ENCODE data around the gene DLGAP4. TPM values are rescaled to one million over a fixed set of nuclear protein-coding genes. Genes with fewer than 3 reads are reported as not detected.

DLGAP4 gene
- total and polyA plus RNA-seq, 10 of the 15 experiments (the other 5 are each of a cell fraction or from before 2014, with no cell fraction given), result 0.42 to 43.3 (median 19.0) TPM

- Histone ChIP-seq H3K27me3 (replicated peaks in 1 of 2; ENCODE audit: control insufficient read depth in 2 of 2, insufficient read depth in 2 of 2, low read length in 1 of 2) (peaks cover 0 to 3% of the 10 kb centered on the region in 2 experiments; a peak in 1 of 4 replicates), H3K4me3 (no peak overlapping the region), H3K9me3 (replicated peaks; ENCODE audit: control insufficient read depth, insufficient read depth, low read length) (no peaks in the 10 kb centered on the region), H3K36me3 (ENCODE audit: control insufficient read depth in 2 of 2, insufficient read depth in 2 of 2, low read length in 1 of 2) (no peaks in the 10 kb centered on the region), H3K4me1 (ENCODE audit: control insufficient read depth, insufficient read depth, low read length) (no peaks in the 10 kb centered on the region), H3K79me2 (ENCODE audit: control insufficient read depth, insufficient read depth, low read length) (no peaks in the 10 kb centered on the region), H3K27ac (ENCODE audit: control insufficient read depth, insufficient read depth) (no peak overlapping the region), H3K9ac (ENCODE audit: control insufficient read depth, insufficient read depth, low read length) (no peak overlapping the region), H2AFZ (ENCODE audit: control insufficient read depth, low read depth, low read length) (no peak overlapping the region), H3K4me2 (ENCODE audit: control insufficient read depth, insufficient read depth) (no peak overlapping the region), H4K20me1 (ENCODE audit: control insufficient read depth, insufficient read depth) (no peaks in the 10 kb centered on the region)
- ATAC-seq (no peak), DNase-seq (ENCODE audit: low read depth, low spot score) (no peak), FAIRE-seq (no peak)
- RAD21 ChIA-PET (ENCODE audit: unreplicated experiment), result no interaction called here
- WGBS (ENCODE audit: insufficient coverage, insufficient replicate concordance, low lambda C conversion rate, missing lambda C conversion rate), result 24% methylated on average over 6 of the region's 6 CpGs
- CTCF ChIA-PET, result interaction anchor here (0.7 kb wide), 1 partner anchor 286 kb away, joined by 5 read pairs; no protein-coding TSS in a partner anchor
- POLR2A ChIA-PET, result no interaction called here
- in situ Hi-C loops (cut with MboI), result no loop called here
- SMC1A ChIA-PET (ENCODE audit: uncharacterized antibody, unreplicated experiment), result interaction anchor here (1.1 kb wide), 1 partner anchor 12 kb away, joined by 3 read pairs; no protein-coding TSS in a partner anchor
- intact Hi-C loops (cut with micrococcal nuclease; ENCODE audit: unreplicated experiment), result no loop called here
- BruUV-seq (replicated peaks), result no TSS peak
- no peak for TF ChIP-seq DPF2 (IDR thresholded peaks at IDR 0.05)
- no peak for TF ChIP-seq ZZZ3 (IDR thresholded peaks at IDR 0.05; ENCODE audit: control insufficient read depth, insufficient read length, low read depth)
- TF ChIP-seq SUZ12 (IDR thresholded peaks at IDR 0.05; ENCODE audit: unreplicated experiment), result no peak
- no peak for TF ChIP-seq PML (IDR thresholded peaks at IDR 0.05; ENCODE audit: low read length)
- no peak for TF ChIP-seq JUND (IDR thresholded peaks at IDR 0.05; ENCODE audit: low read depth, low read length)
- TF ChIP-seq EP300 (IDR thresholded peaks at IDR 0.05; ENCODE audit: borderline replicate concordance in 1 of 2, control insufficient read depth in 1 of 2, low read depth in 2 of 2, low read length in 2 of 2), result no peak
- no peak for TF ChIP-seq ZBTB33 (IDR thresholded peaks at IDR 0.05)
- no peak for TF ChIP-seq SMARCA5 (IDR thresholded peaks at IDR 0.05)
- TF ChIP-seq E4F1 (IDR thresholded peaks at IDR 0.05; ENCODE audit: borderline replicate concordance, partially characterized antibody), result no peak
- no peak for TF ChIP-seq ESRRA (IDR thresholded peaks at IDR 0.05; ENCODE audit: low read length)
- TF ChIP-seq BMI1 (IDR thresholded peaks at IDR 0.05; ENCODE audit: borderline replicate concordance), result no peak
- no peak for TF ChIP-seq WRNIP1 (IDR thresholded peaks at IDR 0.05; ENCODE audit: borderline replicate concordance, low read depth, low read length)
- TF ChIP-seq MEF2A (IDR thresholded peaks at IDR 0.05; ENCODE audit: insufficient read depth, low read depth, low read length), result no peak
- no peak for TF ChIP-seq CUX1 (IDR thresholded peaks at IDR 0.05; ENCODE audit: insufficient replicate concordance, low read depth, low read length)
- no peak for TF ChIP-seq TAF1 (IDR thresholded peaks at IDR 0.05; ENCODE audit: borderline replicate concordance, low read depth, low read length)
- TF ChIP-seq POLR2AphosphoS2 (IDR thresholded peaks at IDR 0.05; ENCODE audit: low read depth, low read length), result no peak
Measured at GRCh38 chr20:36279776-36280175, 26.4 kb upstream of the DLGAP4 start.

All from GM12878 (cell line).